Neuronal stem cell (in vitro differentiated cells): ENCODE data around the gene CCDC85B.

ENCODE experiments used
- DNase-seq: peaks from one replicate; pipeline ENCODE4 v3.0.0-alpha.2; 2013; ENCODE audit warnings: low spot score
- H2AFZ ChIP-seq: one replicate; pipeline ENCODE4 v1.6.1; 2013; ENCODE audit warnings: mild to moderate bottlenecking, low read length, inconsistent platforms
- H2AK5ac ChIP-seq: 2 replicates; pipeline ENCODE4 v1.6.1; 2013; ENCODE audit warnings: low read depth, mild to moderate bottlenecking, inconsistent platforms, low read length, moderate library complexity, mixed read lengths
- H2BK120ac ChIP-seq: 2 replicates; pipeline ENCODE4 v1.6.1; 2013; ENCODE audit warnings: low read depth, mild to moderate bottlenecking, inconsistent platforms, low read length, moderate library complexity, mixed read lengths
- H2BK12ac ChIP-seq: one replicate; pipeline ENCODE4 v1.6.1; 2013; ENCODE audit warnings: low read length, inconsistent platforms
- H2BK15ac ChIP-seq: 2 replicates; pipeline ENCODE4 v1.6.1; 2013; ENCODE audit warnings: mild to moderate bottlenecking, low read length, inconsistent platforms, mixed read lengths
- H2BK5ac ChIP-seq: one replicate; pipeline ENCODE4 v1.6.1; 2013; ENCODE audit warnings: inconsistent platforms, mild to moderate bottlenecking, low read length, moderate library complexity
- H3K14ac ChIP-seq: one replicate; pipeline ENCODE4 v1.6.1; 2013; ENCODE audit warnings: low read length, inconsistent platforms
- H3K18ac ChIP-seq: 2 replicates; pipeline ENCODE4 v1.6.1; 2013; ENCODE audit warnings: low read length, inconsistent platforms
- H3K23ac ChIP-seq: 2 replicates; pipeline ENCODE4 v1.6.1; 2013; ENCODE audit warnings: low read depth, mild to moderate bottlenecking, mixed read lengths, low read length, inconsistent platforms; ENCODE audit not compliant: poor library complexity
- H3K27ac ChIP-seq: replicated peaks from 3 replicates; pipeline ENCODE4 v1.5.1; 2013; ENCODE audit warnings: low read length, inconsistent platforms
- H3K27me3 ChIP-seq, 3 experiments: 2 replicates each; pipeline ENCODE4 v1.6.1; 2013; ENCODE audit warnings: low read length in 3 of 3, mild to moderate bottlenecking in 2 of 3, inconsistent platforms in 1 of 3, low read depth in 1 of 3, mixed read lengths in 1 of 3, moderate library complexity in 1 of 3; ENCODE audit not compliant: control insufficient read depth in 3 of 3, insufficient read depth in 3 of 3
- H3K36me3 ChIP-seq, 2 donors: replicated peaks in 1 of 2; 2 replicates each; pipeline ENCODE4 v1.6.1; 2013; ENCODE audit warnings: low read length in 2 of 2; ENCODE audit not compliant: control insufficient read depth in 2 of 2, insufficient read depth in 2 of 2
- H3K4ac ChIP-seq: 2 replicates; pipeline ENCODE4 v1.6.1; 2013; ENCODE audit warnings: inconsistent platforms, mild to moderate bottlenecking, low read length, moderate library complexity
- H3K4me1 ChIP-seq, 2 donors: 1 replicate in 1 of 2; 2 replicates in 1 of 2; pipeline ENCODE4 v1.6.1; 2013; ENCODE audit warnings: low read length in 2 of 2, low read depth in 1 of 2; ENCODE audit not compliant: control insufficient read depth in 2 of 2, insufficient read depth in 1 of 2
- H3K4me2 ChIP-seq: one replicate; pipeline ENCODE4 v1.6.1; 2013; ENCODE audit warnings: mild to moderate bottlenecking, low read length, inconsistent platforms; ENCODE audit not compliant: insufficient read depth, poor library complexity, severe bottlenecking
- H3K4me3 ChIP-seq, 2 donors: 2 replicates each; pipeline ENCODE4 v1.5.1; 2013; ENCODE audit warnings: low read length in 2 of 2, mild to moderate bottlenecking in 2 of 2, inconsistent platforms in 1 of 2, moderate library complexity in 1 of 2
- H3K79me1 ChIP-seq: one replicate; pipeline ENCODE4 v1.6.1; 2013; ENCODE audit warnings: low read depth, mild to moderate bottlenecking, inconsistent platforms, low read length, moderate library complexity
- H3K9ac ChIP-seq: one replicate; pipeline ENCODE4 v1.6.1; 2013; ENCODE audit warnings: mild to moderate bottlenecking, low read depth, low read length, inconsistent platforms; ENCODE audit not compliant: poor library complexity
- H3K9me3 ChIP-seq, 2 donors: replicated peaks in 1 of 2; 2 replicates each; pipeline versions ENCODE3 to v1.6.1; 2013; ENCODE audit warnings: low read length in 2 of 2, mild to moderate bottlenecking in 2 of 2, inconsistent platforms in 1 of 2, low read depth in 1 of 2, mixed read lengths in 1 of 2, moderate library complexity in 1 of 2; ENCODE audit not compliant: control insufficient read depth in 2 of 2, insufficient read depth in 1 of 2
- H4K8ac ChIP-seq: one replicate; pipeline ENCODE4 v1.6.1; 2013; ENCODE audit warnings: low read depth, mild to moderate bottlenecking, inconsistent platforms, low read length, moderate library complexity
- H4K91ac ChIP-seq: one replicate; pipeline ENCODE4 v1.6.1; 2013; ENCODE audit warnings: low read length, low read depth, mild to moderate bottlenecking, inconsistent platforms; ENCODE audit not compliant: poor library complexity
- WGBS, 2 donors: extraction: QIAGEN DNeasy Blood & Tissue Kit; methylation state at CpG; one replicate each; pipeline ENCODE4 v1.1.7; 2013; ENCODE audit warnings: missing lambda C conversion rate in 2 of 2, mixed read lengths in 1 of 2; ENCODE audit not compliant: insufficient read length in 2 of 2, insufficient replicate concordance in 1 of 2; ENCODE audit errors: extremely low coverage in 2 of 2; 5-methylcytosine and 5-hydroxymethylcytosine counted together

Gene CCDC85B

GRCh38 chr11:65883058-65883761, 7.3 kb upstream of the CCDC85B start:
- Histone ChIP-seq H3K18ac (no peak overlapping the region), H4K91ac (no peak overlapping the region), H3K27me3 (no peaks in the 10 kb centered on the region), H3K9me3 (peaks cover 0 to under 1% of the 10 kb centered on the region in 2 donors), H2BK15ac (no peak overlapping the region), H3K14ac (no peak overlapping the region), H3K9ac (no peak overlapping the region), H3K79me1 (peaks cover 3% of the 10 kb centered on the region), H2BK120ac (no peak overlapping the region), H3K4me3 (no peak overlapping the region), H2BK12ac (no peak overlapping the region), H3K4ac (no peak overlapping the region), H3K36me3 (peaks cover 33 to 53% of the 10 kb centered on the region in 2 donors), H3K23ac (no peak overlapping the region), H3K4me2 (no peak overlapping the region), H3K4me1 (peaks cover 6 to 9% of the 10 kb centered on the region in 2 donors), H2AFZ (no peak overlapping the region), H2AK5ac (peak overlapping the region; percentile 78), H3K27ac (no peak overlapping the region), H2BK5ac (no peak overlapping the region), H4K8ac (no peak overlapping the region)
- DNase-seq: no peak
- no CpG with 5 or more reads among the region's 13 CpGs for WGBS, 2 donors

- H2BK120ac ChIP-seq: no peak overlapping the region
Observed at GRCh38 chr11:65883786-65884715, 6.4 kb upstream of the CCDC85B start.

DNA sequence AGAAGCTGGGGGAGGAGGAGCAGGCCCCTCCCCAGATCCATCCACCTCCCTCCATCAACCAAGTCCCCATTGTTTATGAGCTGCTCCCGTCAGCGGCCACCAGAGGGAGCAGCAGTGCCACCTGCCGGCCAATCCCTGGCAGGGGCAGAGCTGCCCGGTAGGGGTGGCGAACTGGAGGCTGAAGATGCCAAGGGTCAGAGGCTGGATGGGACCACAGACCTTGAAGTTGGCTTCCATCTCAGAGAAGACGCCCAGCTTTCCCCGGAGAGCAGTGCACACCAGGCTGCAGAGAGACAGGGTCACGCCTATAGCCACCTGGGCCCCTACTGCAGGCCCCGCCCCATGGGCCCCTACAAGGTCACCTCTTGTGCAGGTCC, 5.8 kb upstream of the CCDC85B start:
- no peak overlapping the region for H3K4me3 ChIP-seq
- H3K9ac ChIP-seq: no peak overlapping the region
- DNase-seq: peak; percentile 75
- peaks cover 0 to 7% (median 0%) of the 10 kb centered on the region in 3 experiments for H3K27me3 ChIP-seq
- H4K8ac ChIP-seq: no peak overlapping the region
- H2AK5ac ChIP-seq: no peak overlapping the region
- no peak overlapping the region for H2BK12ac ChIP-seq
- H3K36me3 ChIP-seq: peaks cover 33 to 53% of the 10 kb centered on the region in 2 donors
- H2BK15ac ChIP-seq: no peak overlapping the region
- H3K27ac ChIP-seq: no peak overlapping the region
- no peak overlapping the region for H4K91ac ChIP-seq
- H2AFZ ChIP-seq: no peak overlapping the region
- H2BK120ac ChIP-seq: no peak overlapping the region
- H3K9me3 ChIP-seq: no peaks in the 10 kb centered on the region
- no peak overlapping the region for H2BK5ac ChIP-seq
- peaks cover 9 to 12% of the 10 kb centered on the region in 2 donors for H3K4me1 ChIP-seq
- peaks cover 3% of the 10 kb centered on the region for H3K79me1 ChIP-seq
- no CpG with 5 or more reads among the region's 9 CpGs for WGBS, 2 donors
- H3K4me2 ChIP-seq: no peak overlapping the region
- no peak overlapping the region for H3K23ac ChIP-seq
- no peak overlapping the region for H3K14ac ChIP-seq
- no peak overlapping the region for H3K18ac ChIP-seq
- no peak overlapping the region for H3K4ac ChIP-seq

More at GRCh38 chr11:65883786-65884715, 6.4 kb upstream of the CCDC85B start:
- peaks cover 3% of the 10 kb centered on the region for H3K79me1 ChIP-seq
- H3K23ac ChIP-seq: no peak overlapping the region
- no peak overlapping the region for H2BK5ac ChIP-seq
- peaks cover 7 to 9% of the 10 kb centered on the region in 2 donors for H3K4me1 ChIP-seq
- no peak overlapping the region for H3K27ac ChIP-seq
- H3K9me3 ChIP-seq: no peaks in the 10 kb centered on the region
- no peak overlapping the region for H3K4me3 ChIP-seq
- peak overlapping the region; percentile 27 for H3K9ac ChIP-seq
- H3K18ac ChIP-seq: no peak overlapping the region
- no peak for DNase-seq
- peaks cover 33 to 53% of the 10 kb centered on the region in 2 donors for H3K36me3 ChIP-seq
- no peak overlapping the region for H3K14ac ChIP-seq
- H4K91ac ChIP-seq: no peak overlapping the region
- H2BK15ac ChIP-seq: no peak overlapping the region
- H3K4ac ChIP-seq: no peak overlapping the region
- no peak overlapping the region for H4K8ac ChIP-seq
- WGBS, 2 donors: no CpG with 5 or more reads among the region's 28 CpGs
- H3K27me3 ChIP-seq: peaks cover 0 to 1% (median 0%) of the 10 kb centered on the region in 3 experiments
- H2AFZ ChIP-seq: no peak overlapping the region
- no peak overlapping the region for H3K4me2 ChIP-seq
- no peak overlapping the region for H2BK12ac ChIP-seq
- peak overlapping the region; percentile 78 for H2AK5ac ChIP-seq

DNA sequence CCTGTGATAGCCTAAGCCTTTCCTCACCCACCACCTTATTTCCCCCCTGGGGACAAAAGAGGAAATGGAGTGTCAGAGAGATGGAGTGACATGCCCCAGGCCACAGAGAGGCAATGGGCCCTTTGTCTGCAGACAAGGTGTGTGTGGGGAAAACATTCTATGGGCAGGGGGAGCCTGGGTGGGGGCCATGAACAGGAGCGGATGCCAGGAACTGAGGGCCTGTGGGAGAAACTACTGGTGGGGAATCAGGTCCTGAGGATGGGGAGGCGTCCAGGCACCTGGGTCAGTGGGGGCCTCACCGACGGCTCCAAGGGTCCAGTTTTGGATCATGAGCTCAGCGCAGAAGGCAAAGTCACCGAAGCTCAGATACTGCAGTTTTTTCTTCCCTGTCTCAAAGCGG, 5.2 kb upstream of the CCDC85B start:
- Histone ChIP-seq H2AFZ (no peak overlapping the region), H4K91ac (no peak overlapping the region), H2AK5ac (no peak overlapping the region), H3K27ac (no peak overlapping the region), H3K27me3 (peaks cover 0 to 13% (median 0%) of the 10 kb centered on the region in 3 experiments), H3K4ac (no peak overlapping the region), H2BK5ac (no peak overlapping the region), H4K8ac (no peak overlapping the region), H2BK15ac (no peak overlapping the region), H3K4me1 (peaks cover 13 to 17% of the 10 kb centered on the region in 2 donors), H3K14ac (no peak overlapping the region), H3K23ac (no peak overlapping the region), H3K4me2 (no peak overlapping the region), H3K4me3 (no peak overlapping the region), H2BK120ac (no peak overlapping the region), H3K79me1 (peaks cover 3% of the 10 kb centered on the region), H3K18ac (no peak overlapping the region), H3K9me3 (no peaks in the 10 kb centered on the region), H3K9ac (no peak overlapping the region), H2BK12ac (no peak overlapping the region), H3K36me3 (peaks cover 33 to 53% of the 10 kb centered on the region in 2 donors)
- no peak for DNase-seq
- WGBS, 2 donors: no CpG with 5 or more reads among the region's 7 CpGs
